Stimulated activated CD8-positive, alpha-beta memory T cell treated with anti-CD3 and anti-CD28 coated beads, Interleukin-7, amount 100 ng/mL, for 48 hours (primary cell): ENCODE results near the gene ROBO1.

Experiments used
- DNase-seq, 2 donors: peaks; one replicate each; pipeline ENCODE4 v3.0.0-alpha.2; 2020; ENCODE audit warnings: low read depth in 1 of 2; ENCODE audit errors: extremely low read depth in 1 of 2

The ROBO1 gene

GRCh38 chr3:78823859-78824258, 943.9 kb downstream of the ROBO1 start:
- DNase-seq, result no peak

DNA sequence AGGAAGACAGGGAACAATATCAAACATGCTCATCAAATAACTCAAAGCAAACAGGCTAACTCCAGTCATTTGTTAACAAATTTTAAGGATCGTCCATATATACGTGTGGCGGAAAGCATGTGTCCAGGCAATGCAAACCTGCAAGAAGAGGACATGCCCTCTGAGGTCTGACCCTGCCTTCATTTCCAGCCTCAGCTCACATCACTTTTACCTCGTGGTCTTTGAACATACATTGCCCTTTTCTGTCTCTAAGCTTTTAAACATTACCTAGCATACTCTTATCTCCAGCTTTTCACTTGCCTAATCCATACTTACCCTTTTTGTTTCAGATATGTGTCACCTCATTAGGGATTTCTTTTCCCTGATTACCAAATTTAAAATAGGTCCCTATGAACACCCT, 944.4 kb downstream of the ROBO1 start:
- no peak for DNase-seq

DNA sequence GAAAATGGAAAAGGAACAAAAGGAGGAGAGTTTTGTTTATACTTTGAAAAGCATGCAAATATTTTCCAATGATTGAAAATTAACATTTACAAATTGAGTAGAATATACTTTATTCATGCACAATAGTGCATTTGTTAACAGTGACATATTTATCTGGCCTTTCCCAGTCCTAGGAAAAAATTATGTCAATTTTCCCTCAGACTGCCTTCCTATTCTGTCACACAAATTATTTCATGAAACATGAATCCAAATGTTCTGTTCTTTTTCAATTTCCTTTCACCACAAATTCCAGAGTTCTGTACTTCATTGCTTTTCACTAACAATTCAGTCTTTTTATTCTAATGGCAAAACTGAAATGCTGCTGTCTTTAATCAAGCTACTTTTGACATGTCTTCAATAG, 945.1 kb downstream of the ROBO1 start:
- no peak for DNase-seq

DNA sequence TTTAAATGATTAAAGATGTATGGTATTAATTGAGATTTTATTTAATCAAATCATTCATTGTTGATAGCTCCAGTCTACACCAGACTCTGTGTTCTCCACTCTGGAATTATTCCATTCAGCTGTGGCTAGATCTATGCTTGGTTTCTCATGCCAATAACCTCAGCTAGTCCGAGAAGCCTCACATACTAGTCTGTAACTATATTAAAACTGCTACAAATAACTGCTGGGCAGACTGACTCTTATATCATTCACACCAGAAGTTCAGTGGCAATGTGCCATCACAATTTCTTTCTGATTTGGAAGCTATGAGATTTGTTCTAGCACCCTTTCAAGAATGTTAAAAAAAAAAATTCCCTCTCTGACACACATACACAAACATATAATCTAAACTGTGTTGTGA, 947.3 kb downstream of the ROBO1 start:
- no peak for DNase-seq

DNA sequence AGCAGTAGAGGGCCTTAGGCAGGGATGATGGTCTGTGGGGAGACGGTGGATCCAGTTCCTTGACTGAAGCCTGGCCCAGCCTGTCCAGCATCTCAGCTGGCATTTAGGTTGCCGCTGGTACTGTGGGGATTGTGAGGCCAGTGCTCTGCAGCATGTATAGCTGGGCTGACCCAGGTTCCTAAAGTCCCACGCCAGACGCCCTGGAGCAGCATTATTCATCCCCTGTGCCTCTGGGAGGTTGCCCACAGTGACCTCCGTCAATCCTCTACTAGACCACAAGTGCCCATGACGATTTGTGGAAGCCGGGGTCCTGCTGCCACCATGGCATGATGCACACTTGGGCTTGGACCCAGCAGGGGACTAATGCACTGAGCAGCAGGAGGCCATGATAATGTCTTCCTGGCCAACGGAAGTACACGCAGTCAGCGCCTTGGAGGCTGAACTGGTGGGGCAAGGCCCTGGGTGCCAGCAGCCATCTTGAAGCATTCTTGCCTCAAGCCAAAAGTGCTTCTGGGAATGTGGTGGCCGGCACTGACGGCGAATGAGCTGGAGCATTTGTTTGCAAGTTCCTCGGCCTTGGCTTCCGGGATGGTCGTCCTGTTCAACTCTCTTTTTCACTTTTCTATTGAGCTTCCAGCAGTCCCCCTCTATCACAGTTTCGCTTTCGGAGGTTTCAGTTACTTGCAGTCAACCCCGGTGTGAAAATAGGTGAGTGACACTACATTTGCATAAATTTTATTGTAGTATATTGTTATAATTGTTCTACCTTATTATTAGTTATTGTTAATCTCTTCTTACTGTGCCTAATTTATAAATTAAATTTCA, 949.4 kb downstream of the ROBO1 start:
- no peak for DNase-seq

DNA sequence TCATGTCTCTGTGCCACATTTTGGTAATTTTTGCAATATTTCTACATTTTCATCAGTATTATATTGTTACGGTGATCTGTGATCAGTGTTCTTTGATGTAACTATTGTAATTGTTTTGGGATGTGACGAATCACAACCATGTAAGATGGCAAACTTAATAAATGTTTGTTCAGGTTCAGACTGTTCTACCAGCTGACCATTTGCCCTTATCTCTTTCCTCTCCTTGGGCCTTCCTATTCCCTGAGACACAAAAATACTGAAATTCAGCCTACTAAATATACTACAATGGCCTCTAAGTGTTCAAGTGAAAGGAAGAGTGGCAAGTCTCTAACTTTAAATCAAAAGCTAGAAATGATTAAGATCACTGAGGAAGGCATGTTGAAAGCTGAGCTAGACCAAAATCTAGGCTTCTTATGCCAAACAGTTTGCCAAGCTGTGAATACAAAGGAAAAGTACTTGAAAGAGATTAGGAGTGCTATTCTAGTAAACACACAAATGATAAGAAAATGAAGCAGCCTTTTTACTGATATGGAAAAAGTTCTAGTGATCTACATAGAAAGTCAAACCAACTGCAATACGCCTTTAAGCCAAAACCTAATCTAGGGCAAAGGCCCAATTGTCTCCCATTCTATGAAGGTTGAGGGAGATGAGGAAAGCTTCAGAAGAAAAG, 952.8 kb downstream of the ROBO1 start:
- DNase-seq, result no peak

DNA sequence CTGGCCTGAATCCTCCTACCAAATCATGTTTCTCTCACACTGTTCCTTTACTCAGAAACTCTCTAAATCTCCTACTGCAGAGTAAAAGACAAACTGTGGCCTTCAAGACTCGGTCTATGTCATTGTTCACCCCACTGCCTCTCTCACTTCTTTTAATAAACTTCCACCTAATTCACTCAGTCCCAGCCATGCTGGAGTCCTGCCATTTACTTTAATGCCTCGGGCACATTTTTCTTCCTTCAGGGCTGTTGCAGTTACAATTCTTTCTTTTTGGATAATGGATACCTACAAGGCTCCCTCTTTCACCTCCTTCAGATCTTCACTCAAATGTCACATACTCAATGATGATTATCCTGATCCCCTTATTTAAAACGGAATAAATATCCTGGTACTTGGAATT, 955.6 kb downstream of the ROBO1 start:
- DNase-seq, result no peak

- no peak for DNase-seq
Measured at GRCh38 chr3:78809966-78810365, 957.8 kb downstream of the ROBO1 start.

GRCh38 chr3:78804251-78805037, 963.4 kb downstream of the ROBO1 start:
- no peak for DNase-seq

DNA sequence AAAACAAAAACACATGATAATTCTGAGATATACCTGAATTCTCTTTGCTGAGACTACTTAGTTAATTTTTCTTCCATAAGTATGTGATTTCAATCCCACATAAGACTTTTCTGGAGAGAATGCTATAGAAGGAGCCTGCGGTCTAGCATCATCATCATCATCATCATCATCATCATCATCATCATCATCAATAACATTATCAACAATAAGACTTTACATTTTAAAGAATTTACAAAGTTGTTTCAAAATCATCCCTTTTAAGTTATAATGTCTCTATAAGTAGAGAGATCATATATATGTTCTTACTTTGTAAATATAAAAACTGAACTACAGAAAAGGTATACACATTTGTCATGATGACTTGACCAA, 965.3 kb downstream of the ROBO1 start:
- no peak for DNase-seq

- DNase-seq, result no peak
Measured at GRCh38 chr3:78801926-78802561, 965.8 kb downstream of the ROBO1 start.

DNA sequence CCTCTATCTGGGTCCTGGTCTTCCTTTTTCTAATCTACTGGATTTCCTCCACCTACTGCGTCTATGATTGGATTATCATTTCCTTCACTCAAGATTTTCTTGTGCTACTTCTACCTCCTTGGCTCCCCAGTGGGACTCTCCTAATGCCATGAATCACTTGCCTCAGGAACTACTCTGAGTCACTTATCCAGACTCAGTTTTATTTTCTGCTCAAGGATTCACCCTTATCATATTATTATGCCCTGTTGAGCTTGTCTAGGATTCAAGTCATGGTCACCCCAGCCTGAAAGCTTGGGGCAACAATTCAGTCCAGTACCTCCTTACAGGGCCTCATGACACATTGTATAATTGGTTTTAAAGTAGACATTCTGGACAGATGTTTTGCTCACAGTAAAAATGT, 968.1 kb downstream of the ROBO1 start:
- DNase-seq, result no peak

DNA sequence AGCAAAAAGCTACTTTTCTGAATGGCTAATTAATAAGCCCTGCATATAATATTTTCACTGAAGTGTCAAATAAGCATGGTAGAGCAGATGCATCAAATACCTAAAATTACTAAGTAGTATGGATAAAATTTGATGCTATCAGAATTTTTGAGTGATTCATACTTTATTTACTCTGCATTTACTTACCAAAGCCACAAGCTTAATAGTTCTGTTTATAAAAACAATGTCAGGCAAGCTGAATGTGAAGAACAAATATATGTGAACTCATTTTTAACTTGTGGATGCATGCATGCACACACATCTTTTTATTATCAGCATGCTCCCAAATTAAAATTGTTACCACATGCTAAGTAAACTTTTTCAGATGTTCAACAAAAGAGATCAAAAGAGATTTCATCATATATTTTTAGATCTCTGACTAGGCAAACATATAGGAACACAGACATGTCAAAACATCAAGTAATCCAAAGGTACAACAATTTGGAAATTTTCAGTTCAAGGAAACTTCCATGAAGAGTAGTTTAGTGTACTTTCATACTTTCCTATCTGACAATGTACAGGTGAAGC, 969.4 kb downstream of the ROBO1 start:
- DNase-seq, result no peak

GRCh38 chr3:78794431-78794830, 973.4 kb downstream of the ROBO1 start:
- DNase-seq, result no peak

DNA sequence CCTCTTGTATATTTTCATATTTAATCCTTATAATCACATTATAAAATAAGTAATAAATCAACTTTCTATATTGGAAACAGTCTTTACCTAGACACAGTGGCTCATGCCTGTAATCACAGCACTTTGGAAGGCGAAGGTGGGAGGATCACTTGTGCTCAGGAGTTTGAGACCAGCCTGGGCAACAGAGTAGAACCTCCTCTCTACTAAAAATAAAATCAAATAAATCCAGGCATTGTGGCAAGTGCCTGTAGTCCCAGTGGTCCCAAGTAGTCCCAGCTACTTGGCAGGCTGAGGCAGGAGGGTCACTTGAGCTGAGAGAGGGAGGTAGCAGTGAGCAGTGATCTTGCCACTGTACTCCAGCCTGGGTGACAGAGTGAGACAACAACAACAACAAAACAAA, 975.1 kb downstream of the ROBO1 start:
- no peak for DNase-seq

GRCh38 chr3:78792212-78792611, 975.6 kb downstream of the ROBO1 start:
- DNase-seq, result no peak

- DNase-seq, result no peak
Measured at GRCh38 chr3:78791753-78792152, 976.0 kb downstream of the ROBO1 start.

DNA sequence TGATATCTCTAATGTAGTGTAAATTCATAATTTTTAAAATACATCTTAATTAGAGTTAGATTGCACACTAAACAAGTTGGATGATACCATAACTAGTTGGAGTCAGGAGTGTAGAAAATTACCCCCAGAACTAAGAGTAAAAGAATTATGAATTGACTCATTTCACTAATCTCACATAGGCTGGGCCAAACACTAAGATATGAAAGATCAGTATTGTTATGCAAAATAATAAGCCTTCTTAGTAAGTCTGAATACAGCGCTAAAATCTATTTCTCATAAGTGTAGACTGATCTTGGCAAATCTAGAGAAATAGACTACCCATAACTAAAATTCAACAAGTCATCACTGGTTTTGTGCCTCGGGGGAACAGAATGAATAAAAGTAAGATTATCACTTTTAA, 979.0 kb downstream of the ROBO1 start:
- DNase-seq, result no peak

GRCh38 chr3:78785004-78785403, 982.8 kb downstream of the ROBO1 start:
- DNase-seq, result no peak

DNA sequence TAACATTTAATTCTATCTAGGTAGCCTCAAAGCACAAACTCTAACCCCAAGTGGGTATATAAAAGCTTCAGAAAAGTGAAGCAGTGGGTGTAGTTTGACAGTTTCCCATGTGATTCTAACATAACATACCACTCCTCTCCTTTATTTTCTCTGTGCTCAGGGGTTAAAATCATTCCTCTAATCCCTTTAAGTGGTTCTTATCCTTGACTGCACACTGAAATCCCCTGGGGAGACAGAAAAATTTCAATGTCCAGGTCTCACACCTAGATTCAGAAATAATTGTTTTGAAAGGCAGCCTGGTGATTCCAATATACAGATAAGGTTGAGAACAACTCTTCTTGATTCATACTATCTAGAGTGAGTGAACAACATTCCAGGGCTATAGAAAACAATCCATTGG, 986.4 kb downstream of the ROBO1 start:
- DNase-seq, result no peak
